SK-N-SH (cell line): ENCODE results near the gene MAPKAPK3. TPM values are rescaled to one million over a fixed set of nuclear protein-coding genes. Genes with fewer than 3 reads are reported as not detected.

Experiments
- CTCF ChIA-PET: fragments of 300-600, 350-600 bp; formaldehyde crosslinking; extraction: SDS; loops from one replicate; lab custom pipeline; 2021; lab: Yijun Ruan, JAX
- POLR2A ChIA-PET: fragments of 350-600 bp; sonication (Branson Sonifier 250); formaldehyde crosslinking; extraction: SDS; loops from one replicate; lab custom pipeline; 2020; ENCODE audit warnings: antibody characterized with exemption, inconsistent platforms; lab: Yijun Ruan, JAX
- DNase-seq: peaks from one replicate; pipeline ENCODE4 v3.0.0; 2012
- H2AFZ ChIP-seq: fragments of 200-600 bp; sonication (generic); 2 replicates; pipeline ENCODE4 v1.8.1; 2016; ENCODE audit warnings: antibody characterized with exemption, mild to moderate bottlenecking, low read depth
- H3F3A ChIP-seq: fragments of 200-600 bp; sonication (generic); replicated peaks from 2 replicates; pipeline ENCODE3; 2016; ENCODE audit warnings: antibody characterized with exemption, mild to moderate bottlenecking; ENCODE audit not compliant: insufficient read depth
- H3K27ac ChIP-seq, 2 experiments: fragments of 200-500 bp in 1 of 2; fragments of 200-600 bp in 1 of 2; sonication (Bioruptor generic) in 1 of 2; sonication (generic), shearing (Covaris generic) in 1 of 2; 2 replicates each; pipeline versions ENCODE4 v1.5.1 to v1.6.1; 2014 to 2016; ENCODE audit warnings: low read depth in 2 of 2, inconsistent platforms in 1 of 2, low read length in 1 of 2, mild to moderate bottlenecking in 1 of 2, mixed read lengths in 1 of 2
- H3K27me3 ChIP-seq: fragments of 200-600 bp; sonication (generic), shearing (Covaris generic); 2 replicates; pipeline ENCODE4 v1.6.1; 2016; ENCODE audit warnings: mixed run types; ENCODE audit not compliant: insufficient read depth
- H3K36me3 ChIP-seq, 2 experiments: fragments of 200-500 bp in 1 of 2; fragments of 200-600 bp in 1 of 2; sonication (Bioruptor generic) in 1 of 2; sonication (generic) in 1 of 2; replicated peaks in 1 of 2; 2 replicates each; pipeline versions ENCODE3 to v1.5.1; 2014 to 2016; ENCODE audit warnings: low read length in 1 of 2, mild to moderate bottlenecking in 1 of 2; ENCODE audit not compliant: insufficient read depth in 2 of 2, control insufficient read depth in 1 of 2
- H3K4me1 ChIP-seq, 2 experiments: fragments of 200-500 bp in 1 of 2; fragments of 200-600 bp in 1 of 2; sonication (Bioruptor generic) in 1 of 2; sonication (generic), shearing (Covaris generic) in 1 of 2; 2 replicates each; pipeline versions ENCODE4 v1.5.1 to v1.6.1; 2014 to 2016; ENCODE audit warnings: low read depth in 1 of 2, low read length in 1 of 2, mixed run types in 1 of 2; ENCODE audit not compliant: insufficient read depth in 2 of 2, control insufficient read depth in 1 of 2
- H3K4me2 ChIP-seq: fragments of 200-600 bp; sonication (generic), shearing (Covaris generic); 2 replicates; pipeline ENCODE4 v1.6.1; 2017; ENCODE audit warnings: mixed run types
- H3K4me3 ChIP-seq, 2 experiments: fragments of 200-500 bp in 1 of 2; fragments of 200-600 bp in 1 of 2; sonication (Bioruptor generic) in 1 of 2; sonication (generic), shearing (Covaris generic) in 1 of 2; 2 replicates each; pipeline versions ENCODE4 v1.5.1 to v1.8.1; 2014 to 2016; ENCODE audit warnings: low read depth in 2 of 2, inconsistent platforms in 1 of 2, low read length in 1 of 2, mild to moderate bottlenecking in 1 of 2, mixed read lengths in 1 of 2, moderate library complexity in 1 of 2
- H3K79me2 ChIP-seq: fragments of 200-600 bp; sonication (generic); 2 replicates; pipeline ENCODE4 v1.8.1; 2017; ENCODE audit warnings: mild to moderate bottlenecking; ENCODE audit not compliant: insufficient read depth
- H3K9ac ChIP-seq: fragments of 200-600 bp; sonication (generic); 2 replicates; pipeline ENCODE4 v1.6.1; 2017; ENCODE audit warnings: mixed run types
- H3K9me2 ChIP-seq: fragments of 200-600 bp; sonication (generic); 2 replicates; pipeline ENCODE4 v1.6.1; 2017; ENCODE audit warnings: mixed run types
- H3K9me3 ChIP-seq: fragments of 200-600 bp; sonication (generic); 2 replicates; pipeline ENCODE4 v1.6.1; 2017; ENCODE audit warnings: mixed run types, mild to moderate bottlenecking, moderate library complexity
- H4K20me1 ChIP-seq: fragments of 200-600 bp; sonication (generic); 2 replicates; pipeline ENCODE4 v1.6.1; 2017; ENCODE audit warnings: mild to moderate bottlenecking, mixed run types; ENCODE audit not compliant: insufficient read depth
- ELF1 ChIP-seq: IDR thresholded peaks from 2 replicates; pipeline ENCODE4 v1.4.0; 2012
- FOSL2 ChIP-seq: IDR thresholded peaks from 2 replicates; pipeline ENCODE4 v1.4.0; 2012; ENCODE audit warnings: low read depth, mild to moderate bottlenecking, moderate library complexity, borderline replicate concordance
- FOXJ3 ChIP-seq: sonication (generic); formaldehyde crosslinking; IDR thresholded peaks from 2 replicates; pipeline ENCODE4 v1.5.1; 2020; ENCODE audit warnings: mild to moderate bottlenecking, missing genetic modification reagents
- FOXM1 ChIP-seq: IDR thresholded peaks from 2 replicates; pipeline ENCODE4 v1.4.0; 2012; ENCODE audit warnings: low read depth, mild to moderate bottlenecking
- MEF2A ChIP-seq: IDR thresholded peaks from 2 replicates; pipeline ENCODE4 v1.4.0; 2012; ENCODE audit warnings: low read depth, borderline replicate concordance
- MXI1 ChIP-seq: IDR thresholded peaks from 2 replicates; pipeline ENCODE4 v1.6.1; 2012; ENCODE audit warnings: mild to moderate bottlenecking, low read depth, low read length, improper control_type of control experiment
- POLR2AphosphoS5 ChIP-seq: IDR thresholded peaks from 2 replicates; pipeline ENCODE4 v1.6.1; 2012; ENCODE audit warnings: low read depth, low read length
- RFX5 ChIP-seq: IDR thresholded peaks from 2 replicates; pipeline ENCODE4 v1.6.1; 2012; ENCODE audit warnings: mild to moderate bottlenecking, improper control_type of control experiment, low read length
- SIN3A ChIP-seq: IDR thresholded peaks from 2 replicates; pipeline ENCODE4 v1.6.1; 2012; ENCODE audit warnings: low read depth, mild to moderate bottlenecking, low read length, moderate library complexity, borderline replicate concordance
- YY1 ChIP-seq: IDR thresholded peaks from 2 replicates; pipeline ENCODE4 v1.4.0; 2012; ENCODE audit warnings: low read depth, mild to moderate bottlenecking
- ZBTB33 ChIP-seq: IDR thresholded peaks from 2 replicates; pipeline ENCODE4 v1.4.0; 2012; ENCODE audit warnings: low read depth, borderline replicate concordance
- WGBS: methylation state at CpG from one replicate; pipeline ENCODE4 v1.1.6; 2017; ENCODE audit warnings: low lambda C conversion rate; 5-methylcytosine and 5-hydroxymethylcytosine counted together
- polyA plus RNA-seq, 3 experiments: library from polyadenylated mRNA; depleted of rRNA; stranded (reverse); fragments of >200 nt; gene quantifications; 2 replicates each; pipeline ENCODE4 v1.2.3, GENCODE V29; 2012
- TF ChIP-seq, protein P1 (sequence below): IDR thresholded peaks from 2 replicates; pipeline ENCODE4; 2012
- TF ChIP-seq, protein P2 (sequence below): fragments of 150-350 bp; IDR thresholded peaks from 2 replicates; pipeline ENCODE4 v1.6.1; 2016; ENCODE audit warnings: mild to moderate bottlenecking, low read depth, low read length
- TF ChIP-seq, protein P3 (sequence below): IDR thresholded peaks from 2 replicates; pipeline ENCODE4 v1.4.0; 2012; ENCODE audit warnings: low read depth, borderline replicate concordance

MAPKAPK3 gene
- polyA plus RNA-seq, 1 of the 3 experiments (the other 2 are of a cell fraction), result 29.4 TPM

GRCh38 chr3:50650018-50650417, 33.1 kb downstream of the MAPKAPK3 start (continued):
- TF ChIP-seq FOSL2 (no peak), MEF2A (no peak), FOXM1 (no peak)
- TF ChIP-seq, protein P1, sequence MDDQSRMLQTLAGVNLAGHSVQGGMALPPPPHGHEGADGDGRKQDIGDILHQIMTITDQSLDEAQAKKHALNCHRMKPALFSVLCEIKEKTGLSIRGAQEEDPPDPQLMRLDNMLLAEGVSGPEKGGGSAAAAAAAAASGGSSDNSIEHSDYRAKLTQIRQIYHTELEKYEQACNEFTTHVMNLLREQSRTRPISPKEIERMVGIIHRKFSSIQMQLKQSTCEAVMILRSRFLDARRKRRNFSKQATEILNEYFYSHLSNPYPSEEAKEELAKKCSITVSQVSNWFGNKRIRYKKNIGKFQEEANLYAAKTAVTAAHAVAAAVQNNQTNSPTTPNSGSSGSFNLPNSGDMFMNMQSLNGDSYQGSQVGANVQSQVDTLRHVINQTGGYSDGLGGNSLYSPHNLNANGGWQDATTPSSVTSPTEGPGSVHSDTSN, result no peak

DNA sequence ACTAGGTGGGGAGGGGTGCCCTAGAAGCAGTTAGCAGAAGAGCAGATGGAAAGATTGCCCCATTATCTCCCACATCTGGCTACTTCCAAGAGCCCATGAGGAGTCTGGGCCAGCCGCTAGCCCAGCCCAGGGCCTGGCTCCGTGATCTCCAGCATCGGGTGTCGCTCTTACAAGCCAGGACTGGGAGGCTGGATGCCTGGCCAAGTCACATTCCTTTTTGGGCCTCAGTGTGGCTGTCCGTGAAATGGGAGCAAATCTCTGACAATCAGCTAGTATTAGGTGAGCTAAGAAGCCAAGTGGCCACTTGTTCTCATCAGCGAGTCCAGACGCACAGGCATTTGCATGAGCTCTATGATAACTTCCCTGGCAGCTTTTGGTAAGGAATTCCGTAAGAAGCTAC, 34.5 kb downstream of the MAPKAPK3 start:
- H3K79me2 ChIP-seq, result no peaks in the 10 kb centered on the region
- no peaks in the 10 kb centered on the region for H3K9me2 ChIP-seq
- no peaks in the 10 kb centered on the region for H3F3A ChIP-seq
- no peak overlapping the region for H3K27ac ChIP-seq
- H4K20me1 ChIP-seq, result no peaks in the 10 kb centered on the region
- ChIA-PET CTCF (interaction anchor here (2.4 to 13.2 kb wide), 3 partner anchors 23 to 35 kb away, joined by 10 to 171 read pairs (median 13); partner anchors contain the start of genes DOCK3 and MAPKAPK3), POLR2A (interaction anchor here (0.8 kb wide), 1 partner anchor 32 kb away, joined by 3 read pairs; no protein-coding TSS in a partner anchor)
- no peak overlapping the region for H2AFZ ChIP-seq
- DNase-seq, result no peak
- no peaks in the 10 kb centered on the region for H3K9me3 ChIP-seq
- no peaks in the 10 kb centered on the region for H3K27me3 ChIP-seq
- TF ChIP-seq RFX5 (no peak), FOXJ3 (CRISPR knock-in tag) (no peak), POLR2AphosphoS5 (no peak), ZBTB33 (no peak), YY1 (no peak), SIN3A (no peak), MEF2A (no peak), MXI1 (no peak), ELF1 (no peak)
- TF ChIP-seq, protein P2, sequence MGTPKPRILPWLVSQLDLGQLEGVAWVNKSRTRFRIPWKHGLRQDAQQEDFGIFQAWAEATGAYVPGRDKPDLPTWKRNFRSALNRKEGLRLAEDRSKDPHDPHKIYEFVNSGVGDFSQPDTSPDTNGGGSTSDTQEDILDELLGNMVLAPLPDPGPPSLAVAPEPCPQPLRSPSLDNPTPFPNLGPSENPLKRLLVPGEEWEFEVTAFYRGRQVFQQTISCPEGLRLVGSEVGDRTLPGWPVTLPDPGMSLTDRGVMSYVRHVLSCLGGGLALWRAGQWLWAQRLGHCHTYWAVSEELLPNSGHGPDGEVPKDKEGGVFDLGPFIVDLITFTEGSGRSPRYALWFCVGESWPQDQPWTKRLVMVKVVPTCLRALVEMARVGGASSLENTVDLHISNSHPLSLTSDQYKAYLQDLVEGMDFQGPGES, result no peak
- TF ChIP-seq, protein P3, sequence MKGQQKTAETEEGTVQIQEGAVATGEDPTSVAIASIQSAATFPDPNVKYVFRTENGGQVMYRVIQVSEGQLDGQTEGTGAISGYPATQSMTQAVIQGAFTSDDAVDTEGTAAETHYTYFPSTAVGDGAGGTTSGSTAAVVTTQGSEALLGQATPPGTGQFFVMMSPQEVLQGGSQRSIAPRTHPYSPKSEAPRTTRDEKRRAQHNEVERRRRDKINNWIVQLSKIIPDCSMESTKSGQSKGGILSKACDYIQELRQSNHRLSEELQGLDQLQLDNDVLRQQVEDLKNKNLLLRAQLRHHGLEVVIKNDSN, result no peak
- H3K9ac ChIP-seq, result no peak overlapping the region
- peaks cover 0 to 30% of the 10 kb centered on the region in 2 experiments; a peak in 1 of 4 replicates for H3K4me1 ChIP-seq
- 94% methylated on average over 6 of the region's 8 CpGs for WGBS
- no peak overlapping the region for H3K4me2 ChIP-seq
- no peak overlapping the region for H3K4me3 ChIP-seq
- H3K36me3 ChIP-seq, result no peaks in the 10 kb centered on the region
